ENCODE results near the gene ODF2. TPM values are rescaled to one million over a fixed set of nuclear protein-coding genes. Genes with fewer than 3 reads are reported as not detected.

The ODF2 gene
- total RNA-seq, 1 donor from 2014 or later: 32.6 TPM

GRCh38 chr9:128459011-128459410, 3.2 kb downstream of the ODF2 start:
- no peak overlapping the region for H3K4me3 ChIP-seq (ENCODE audit: low read depth, low read length)
- no peak for TF ChIP-seq CTCF (conservative IDR thresholded peaks at IDR 0.05; ENCODE audit: low read depth, low read length)
- no peak for DNase-seq (ENCODE audit: low read depth)

- DNase-seq (ENCODE audit: low read depth): no peak
- H3K4me3 ChIP-seq (ENCODE audit: low read depth, low read length): no peak overlapping the region
- no peak for TF ChIP-seq CTCF (conservative IDR thresholded peaks at IDR 0.05; ENCODE audit: low read depth, low read length)
Measured at GRCh38 chr9:128469070-128469469, 13.3 kb downstream of the ODF2 start.

- DNase-seq (ENCODE audit: low read depth): no peak
- no peak overlapping the region for H3K4me3 ChIP-seq (ENCODE audit: low read depth, low read length)
- TF ChIP-seq CTCF (conservative IDR thresholded peaks at IDR 0.05; ENCODE audit: low read depth, low read length): no peak
Measured at GRCh38 chr9:128470560-128470959, 14.8 kb downstream of the ODF2 start.

GRCh38 chr9:128473104-128473503, 17.3 kb downstream of the ODF2 start:
- no peak for TF ChIP-seq CTCF (conservative IDR thresholded peaks at IDR 0.05; ENCODE audit: low read depth, low read length)
- no peak overlapping the region for H3K4me3 ChIP-seq (ENCODE audit: low read depth, low read length)
- no peak for DNase-seq (ENCODE audit: low read depth)

GRCh38 chr9:128475867-128476266, 20.1 kb downstream of the ODF2 start:
- H3K4me3 ChIP-seq (ENCODE audit: low read depth, low read length): no peak overlapping the region
- DNase-seq (ENCODE audit: low read depth): no peak
- no peak for TF ChIP-seq CTCF (conservative IDR thresholded peaks at IDR 0.05; ENCODE audit: low read depth, low read length)

- no peak for DNase-seq (ENCODE audit: low read depth)
- H3K4me3 ChIP-seq (ENCODE audit: low read depth, low read length): no peak overlapping the region
- TF ChIP-seq CTCF (conservative IDR thresholded peaks at IDR 0.05; ENCODE audit: low read depth, low read length): no peak
Measured at GRCh38 chr9:128479262-128479661, 23.5 kb downstream of the ODF2 start.

- DNase-seq (ENCODE audit: low read depth): no peak
- no peak for TF ChIP-seq CTCF (conservative IDR thresholded peaks at IDR 0.05; ENCODE audit: low read depth, low read length)
- H3K4me3 ChIP-seq (ENCODE audit: low read depth, low read length): no peak overlapping the region
Measured at GRCh38 chr9:128481561-128481960, 25.8 kb downstream of the ODF2 start.
